HG03108 (cell line): ENCODE results near the gene BACE1.
"Not testable (repeated sequence)": the region's sequence is repeated elsewhere in the genome, so short reads cannot be mapped to it uniquely, and the experiment has no call there.

Experiments used
- ATAC-seq: cut with Tn5 transposase; IDR thresholded peaks from one replicate; pipeline ENCODE4 v1.9.1; 2021; ENCODE audit warnings: moderate library complexity; ENCODE audit not compliant: unreplicated experiment

Gene BACE1

DNA sequence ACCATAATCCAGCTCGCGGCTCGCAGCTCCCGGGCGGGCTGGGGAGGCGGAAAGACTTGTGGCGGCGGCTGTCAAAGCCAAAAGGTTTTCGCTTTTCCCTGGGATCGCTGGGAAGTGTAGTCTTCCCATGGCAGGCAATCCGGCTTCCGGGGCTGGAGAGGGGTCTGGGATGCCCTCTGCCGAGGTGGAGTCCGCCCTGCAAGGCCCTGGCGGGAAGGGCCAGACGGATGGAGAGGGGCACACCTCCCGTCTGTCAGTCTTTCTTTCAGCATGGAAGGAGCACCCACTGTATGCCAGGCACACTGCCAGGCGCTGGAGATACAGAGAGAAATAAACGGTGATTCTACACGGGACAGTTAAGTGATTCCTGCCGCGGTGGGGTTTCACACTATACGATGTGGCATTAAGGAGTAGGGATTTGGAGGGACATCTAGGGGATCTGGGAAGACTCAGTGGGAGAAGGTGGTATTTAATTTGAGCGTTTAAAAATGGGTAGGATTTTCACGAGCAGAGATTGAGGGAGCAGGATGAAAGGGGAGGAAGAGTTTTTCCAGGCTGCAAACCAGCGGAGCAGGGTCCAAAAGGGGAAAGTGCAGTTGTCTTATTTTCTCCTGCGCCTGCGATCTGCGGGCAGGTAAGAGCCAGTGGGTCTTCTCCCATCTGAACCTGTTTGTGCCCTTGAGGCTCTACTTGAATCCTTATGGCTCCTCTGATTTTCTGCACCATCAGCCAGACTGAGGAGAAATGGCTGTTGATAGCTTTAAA is at the start of gene BACE1:
BACE1 (minus strand) TSS at position 60 of the 765 bp plus-strand sequence. CDS start 461 bp downstream, outside the sequence.
- no peak for ATAC-seq

DNA sequence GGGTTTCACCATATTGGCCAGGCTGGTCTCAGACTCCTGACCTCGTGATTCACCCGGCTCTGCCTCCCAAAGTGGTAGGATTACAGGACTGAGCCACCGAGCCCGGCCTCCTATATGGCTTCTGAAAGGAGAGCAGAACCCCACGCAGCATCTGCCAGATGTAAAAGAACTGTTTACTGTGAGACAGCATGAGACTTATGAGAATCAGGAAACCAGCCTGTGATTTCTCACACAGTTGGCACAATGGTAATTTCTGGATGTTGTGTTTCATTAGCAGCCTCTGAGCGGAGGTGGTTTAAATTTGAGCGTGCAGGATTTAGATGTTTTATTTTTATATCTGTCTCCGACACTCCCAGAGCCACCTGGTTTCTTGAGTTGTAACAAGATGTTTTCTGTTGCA is 45.4 kb upstream of the BACE1 start:
- ATAC-seq = no peak

DNA sequence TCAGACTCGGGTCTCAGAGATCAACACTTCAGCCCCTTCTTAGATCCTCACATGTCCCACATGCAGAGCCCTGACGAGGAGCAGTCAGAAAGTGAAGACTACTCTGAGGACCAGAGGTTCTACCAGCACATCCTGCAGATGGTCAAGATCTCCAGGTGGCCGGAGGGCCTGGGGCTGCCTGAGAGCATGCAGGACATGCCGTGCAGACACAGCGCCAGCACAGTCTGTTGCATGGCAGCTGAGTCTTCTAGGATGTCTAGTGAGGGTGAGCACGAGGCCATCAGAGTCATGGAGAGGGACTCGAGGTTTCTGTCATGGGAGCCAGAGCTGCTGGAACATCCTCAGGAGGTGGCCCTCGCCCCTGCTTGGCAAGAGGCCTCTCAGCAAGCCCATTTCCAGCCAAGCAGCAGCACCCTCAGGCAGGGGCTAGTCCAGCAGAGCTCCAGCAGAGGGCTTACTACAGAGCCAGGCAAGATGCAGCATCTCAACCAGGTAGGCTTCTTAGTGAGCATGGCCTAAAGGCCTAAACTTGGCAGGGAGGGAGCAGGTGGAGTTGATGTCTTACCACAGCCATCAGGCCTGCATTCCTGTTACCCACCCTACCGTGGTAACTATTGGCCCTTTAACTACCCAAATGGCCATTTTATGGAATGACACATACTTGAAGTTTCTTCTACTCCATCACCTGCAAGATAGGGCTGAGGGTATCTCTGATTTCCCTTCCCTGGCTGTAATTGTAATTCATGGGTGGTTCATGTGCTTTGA is 40.3 kb upstream of the BACE1 start:
- ATAC-seq = no peak

DNA sequence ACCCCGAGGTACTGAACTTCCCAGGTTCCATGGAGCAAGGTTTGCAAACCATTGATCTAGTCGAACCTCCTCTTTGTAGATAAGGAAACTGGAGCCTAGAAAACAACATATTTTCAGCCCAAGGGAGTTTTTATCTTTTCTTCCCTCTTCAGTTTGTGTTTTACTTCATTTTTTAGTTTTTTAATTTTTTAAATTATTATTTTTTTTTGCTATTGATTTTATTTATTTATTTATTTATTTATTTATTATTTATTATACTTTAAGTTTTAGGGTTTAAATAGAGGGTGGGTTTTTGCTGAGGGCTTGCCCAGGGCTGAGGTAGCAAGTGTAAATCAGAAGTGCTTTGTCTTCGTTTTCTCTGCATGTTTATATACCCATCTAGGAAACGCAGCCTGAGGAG is 38.5 kb upstream of the BACE1 start:
- no peak for ATAC-seq

DNA sequence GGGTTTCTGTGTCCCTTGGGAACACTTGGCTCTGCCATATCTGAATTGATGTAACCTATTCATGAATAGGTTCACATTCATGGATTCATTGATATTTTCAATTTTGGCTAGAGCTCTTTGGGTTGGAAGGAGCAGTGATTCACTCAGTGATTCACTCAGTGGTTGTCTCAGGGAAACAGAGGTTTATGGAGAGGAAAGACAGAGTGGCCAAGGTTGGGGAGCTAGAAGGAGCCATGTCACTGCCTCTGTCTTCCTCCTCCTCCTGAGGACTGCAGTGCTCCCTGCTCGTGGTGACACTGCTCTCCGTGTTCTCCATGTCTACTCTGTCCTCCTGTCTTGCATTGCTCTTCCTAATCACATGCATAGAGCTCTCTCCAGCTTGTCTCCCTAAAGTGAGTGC is 29.0 kb upstream of the BACE1 start:
- ATAC-seq = no peak

DNA sequence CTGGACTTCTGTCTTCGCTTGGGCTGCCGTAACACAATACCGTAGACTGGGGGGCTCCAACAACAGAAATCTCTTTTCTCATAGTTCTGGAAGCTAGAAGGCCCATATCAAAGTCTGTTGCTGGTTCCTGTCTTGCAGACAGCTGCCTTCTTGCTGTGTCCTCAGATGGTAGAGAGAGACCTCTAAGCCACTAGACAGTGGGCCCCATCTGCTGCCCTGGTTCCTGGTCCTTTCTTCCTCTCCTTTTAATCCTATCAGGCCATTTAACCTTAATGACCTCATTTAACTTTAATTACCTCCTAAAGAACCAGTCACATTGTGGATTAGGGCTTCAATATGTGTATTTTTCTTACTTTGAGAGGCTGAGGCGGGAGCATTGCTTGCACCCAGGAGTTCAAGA is 21.0 kb upstream of the BACE1 start:
- ATAC-seq = no peak

DNA sequence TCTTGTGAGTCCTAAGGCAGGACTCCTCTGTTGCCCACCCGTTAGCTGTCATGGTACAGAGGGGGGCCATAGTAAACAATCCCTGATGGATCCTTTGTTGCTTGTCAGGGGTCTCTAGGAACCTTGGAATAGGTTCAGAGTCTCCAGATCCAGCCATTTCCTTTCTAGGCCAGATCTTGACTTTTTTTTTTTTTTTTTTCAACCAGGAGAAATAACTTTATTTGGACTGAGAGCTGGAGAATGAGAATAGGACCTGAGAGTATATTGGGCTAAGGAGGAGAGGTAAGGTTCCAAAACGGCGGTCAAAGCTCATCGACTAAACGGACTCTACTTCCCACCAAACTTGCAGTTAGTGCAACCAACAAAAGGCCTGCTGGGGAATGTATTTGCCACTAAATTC is 19.3 kb upstream of the BACE1 start:
- ATAC-seq = no peak

DNA sequence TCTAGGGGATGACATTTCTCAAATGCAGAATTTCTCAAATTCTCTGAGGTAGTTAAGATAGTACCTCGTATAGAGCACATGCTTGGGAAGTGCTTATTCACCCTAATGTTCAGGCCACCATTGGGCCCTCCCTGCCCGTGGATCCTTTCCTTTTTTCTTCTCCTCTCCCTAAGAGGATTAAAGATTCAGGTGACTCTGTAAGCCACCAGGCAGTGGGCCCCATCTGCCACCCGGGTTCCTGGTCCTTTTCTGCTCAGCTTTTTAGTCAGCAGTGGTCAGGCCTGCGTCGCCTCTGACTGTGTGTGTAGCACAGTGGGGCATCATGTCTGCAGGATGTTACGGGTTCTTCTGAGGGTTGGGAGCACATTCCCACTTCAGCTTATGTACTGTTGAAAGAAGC is 18.8 kb upstream of the BACE1 start:
- no peak for ATAC-seq

DNA sequence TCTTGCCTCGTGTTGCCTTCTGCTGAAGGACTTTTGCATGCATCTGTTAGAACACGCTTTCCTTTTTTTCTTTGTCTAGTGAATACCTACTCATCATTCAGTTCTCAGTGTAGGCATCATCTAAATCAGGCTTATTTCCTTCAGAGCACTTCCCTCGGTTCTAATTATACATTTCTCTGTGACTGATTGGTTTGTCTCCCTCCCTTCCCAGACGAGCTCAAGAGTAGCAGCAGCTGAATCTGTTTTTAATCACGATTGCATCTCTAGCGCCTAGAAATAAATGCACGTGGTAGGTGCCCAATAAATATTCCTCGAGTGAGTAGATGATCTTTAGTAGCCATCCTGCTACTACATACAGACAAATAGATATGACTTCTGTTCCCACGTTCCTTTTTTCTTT is 17.9 kb upstream of the BACE1 start:
- ATAC-seq = no peak

DNA sequence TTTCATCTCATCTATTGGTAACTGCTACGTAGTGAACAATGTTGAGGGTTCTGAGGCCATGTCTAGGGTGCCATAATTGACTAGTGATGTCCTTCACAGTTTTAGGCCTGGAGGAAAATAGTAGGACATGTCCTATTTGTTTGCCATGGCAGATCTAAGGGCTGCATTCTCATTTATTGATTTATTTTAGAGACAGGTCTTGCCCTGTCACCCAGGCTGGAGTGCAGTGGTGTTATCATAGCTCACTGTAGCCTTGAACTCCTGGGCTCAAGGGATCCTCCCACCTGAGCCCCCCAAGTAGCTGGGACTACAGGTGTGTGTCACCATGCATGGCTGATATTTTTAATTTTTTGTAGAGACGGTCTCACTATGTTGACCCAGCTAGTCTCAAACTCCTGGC is 16.8 kb upstream of the BACE1 start:
- no peak for ATAC-seq

DNA sequence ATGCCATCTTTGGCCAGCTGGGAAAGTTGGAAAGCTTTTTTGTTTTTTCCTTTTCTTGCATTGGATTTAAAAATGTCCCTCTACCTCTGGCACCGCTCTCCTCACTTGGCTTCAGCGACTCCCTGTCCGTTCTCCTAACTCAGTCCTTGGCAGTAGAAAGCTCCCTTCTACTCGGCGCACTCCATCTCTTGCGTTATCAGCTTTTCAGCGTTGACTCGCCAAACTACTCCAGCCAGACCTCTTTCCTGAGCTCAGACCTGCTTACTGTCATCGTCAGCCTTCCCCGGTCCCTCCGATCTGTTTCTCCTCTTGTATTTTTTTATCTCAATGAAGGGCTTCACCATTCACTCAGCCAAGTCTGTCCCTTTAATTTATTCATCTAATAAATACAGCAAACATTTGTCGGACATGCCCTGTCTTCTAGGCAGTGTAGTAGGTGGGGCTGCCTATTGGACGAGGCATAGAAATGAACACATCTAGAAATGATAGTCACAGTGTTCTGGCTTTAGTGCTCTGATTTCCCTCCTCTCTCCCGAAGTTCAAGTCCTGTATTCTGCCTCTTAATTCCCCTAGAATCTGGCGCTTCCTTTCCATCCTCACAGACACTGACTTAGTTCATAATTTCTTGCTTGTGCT is 12.4 kb upstream of the BACE1 start:
- no peak for ATAC-seq

DNA sequence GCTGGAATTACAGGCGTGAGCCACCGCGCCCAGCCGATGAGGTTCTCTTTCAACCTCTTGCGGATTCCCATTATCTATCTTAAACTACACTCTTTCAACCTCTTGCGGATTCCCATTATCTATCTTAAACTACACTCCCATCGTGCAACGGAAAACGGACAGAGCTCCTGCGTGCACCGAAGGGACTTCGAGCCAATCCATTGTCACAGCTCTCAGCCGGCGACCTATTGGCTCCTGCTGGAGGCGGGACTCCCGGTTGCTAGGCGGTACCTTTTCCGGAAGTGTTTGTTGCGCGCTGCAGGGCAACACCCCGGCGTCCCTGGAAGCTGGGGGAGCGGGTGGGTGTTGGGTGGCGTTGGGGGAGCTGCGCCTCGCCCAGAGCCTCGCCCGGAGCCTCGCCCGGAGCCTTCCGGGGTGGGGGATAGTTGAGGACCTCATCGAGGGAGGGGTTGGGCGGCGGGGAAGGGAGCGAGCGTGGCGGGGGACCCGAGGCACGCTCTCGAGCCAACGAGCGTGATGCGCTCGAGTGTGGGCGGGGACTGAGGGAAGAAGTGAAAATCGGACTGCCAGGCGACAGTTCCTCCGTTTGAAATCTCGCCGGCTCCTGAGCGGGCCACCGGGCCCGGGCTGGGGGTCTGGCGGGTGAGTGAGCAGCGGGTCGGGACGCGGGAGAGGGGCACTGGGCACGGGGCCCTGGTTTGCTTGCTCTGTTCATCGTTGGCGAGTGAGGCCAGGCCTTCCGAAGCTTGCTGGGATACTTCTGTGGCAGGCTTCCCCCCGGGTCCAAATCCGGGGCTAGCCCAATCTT is 11.7 kb upstream of the BACE1 start, which contains the start of gene CEP164:
CEP164 (plus strand) TSS at position 288 of the 808 bp plus-strand sequence. CDS start 10,733 bp downstream, outside the sequence.
- peak; percentile 98 for ATAC-seq

DNA sequence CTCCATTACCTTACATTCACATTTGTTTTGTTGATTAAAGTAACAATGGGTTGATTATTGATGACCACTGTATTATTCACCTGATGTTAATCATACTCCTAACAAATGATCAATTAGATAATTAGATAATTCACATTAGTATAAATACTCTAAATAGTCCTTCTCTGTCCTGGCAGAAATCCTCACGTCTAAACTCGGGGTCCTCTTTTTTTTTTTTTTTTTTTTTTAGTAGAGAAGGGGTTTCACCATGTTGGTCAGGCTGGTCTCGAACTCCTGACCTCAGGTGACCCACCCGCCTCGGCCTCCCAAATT is 11.2 kb upstream of the BACE1 start:
- not testable (repeated sequence) for ATAC-seq

DNA sequence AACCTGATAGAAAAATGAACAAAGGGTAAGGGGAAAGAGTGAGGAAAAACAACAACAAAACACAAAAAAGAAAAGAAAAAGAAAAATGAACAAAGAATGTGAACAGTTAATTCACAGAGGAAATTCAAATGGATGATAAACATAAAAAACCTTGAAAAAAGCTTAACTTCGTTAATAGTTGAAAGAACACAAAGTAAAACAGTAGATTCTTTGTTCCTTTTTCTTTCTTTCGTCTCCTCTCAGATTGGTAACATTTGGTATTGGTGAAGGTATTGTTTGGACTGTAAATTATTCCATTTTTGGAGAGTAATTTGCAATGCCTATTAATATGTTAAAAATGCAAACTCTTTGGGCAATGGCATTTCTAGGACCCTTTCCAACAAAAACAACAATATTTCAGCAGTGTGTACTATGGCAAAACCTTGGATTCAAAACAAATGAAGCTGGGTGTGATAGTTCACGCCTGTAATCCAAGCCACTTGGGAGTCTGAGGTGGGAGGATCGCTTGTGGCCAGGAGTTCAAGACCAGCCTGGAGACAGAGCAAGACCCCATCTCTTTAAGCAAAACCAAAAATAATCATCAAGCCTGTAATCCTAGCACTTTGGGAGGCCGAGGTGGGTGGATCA is 3.3 kb upstream of the BACE1 start:
- no peak for ATAC-seq

DNA sequence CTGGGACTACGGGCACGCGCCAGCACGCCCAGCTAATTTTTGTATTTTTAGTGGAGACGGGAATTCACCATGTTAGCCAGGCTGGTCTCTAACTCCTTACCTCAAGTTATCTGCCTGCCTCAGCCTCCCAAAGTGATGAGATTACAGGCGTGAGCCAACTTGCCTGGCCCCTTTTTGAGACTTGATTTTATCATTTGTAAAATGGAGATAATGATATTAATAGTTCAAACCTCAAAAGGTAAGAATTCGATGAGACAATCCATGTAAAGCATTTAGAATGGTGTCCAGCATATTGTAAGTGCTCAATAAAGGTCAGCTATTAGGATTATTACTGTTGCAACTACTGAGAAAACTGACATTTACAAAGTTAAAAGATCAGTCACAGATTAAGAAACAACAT is 2.7 kb upstream of the BACE1 start:
- ATAC-seq = no peak

DNA sequence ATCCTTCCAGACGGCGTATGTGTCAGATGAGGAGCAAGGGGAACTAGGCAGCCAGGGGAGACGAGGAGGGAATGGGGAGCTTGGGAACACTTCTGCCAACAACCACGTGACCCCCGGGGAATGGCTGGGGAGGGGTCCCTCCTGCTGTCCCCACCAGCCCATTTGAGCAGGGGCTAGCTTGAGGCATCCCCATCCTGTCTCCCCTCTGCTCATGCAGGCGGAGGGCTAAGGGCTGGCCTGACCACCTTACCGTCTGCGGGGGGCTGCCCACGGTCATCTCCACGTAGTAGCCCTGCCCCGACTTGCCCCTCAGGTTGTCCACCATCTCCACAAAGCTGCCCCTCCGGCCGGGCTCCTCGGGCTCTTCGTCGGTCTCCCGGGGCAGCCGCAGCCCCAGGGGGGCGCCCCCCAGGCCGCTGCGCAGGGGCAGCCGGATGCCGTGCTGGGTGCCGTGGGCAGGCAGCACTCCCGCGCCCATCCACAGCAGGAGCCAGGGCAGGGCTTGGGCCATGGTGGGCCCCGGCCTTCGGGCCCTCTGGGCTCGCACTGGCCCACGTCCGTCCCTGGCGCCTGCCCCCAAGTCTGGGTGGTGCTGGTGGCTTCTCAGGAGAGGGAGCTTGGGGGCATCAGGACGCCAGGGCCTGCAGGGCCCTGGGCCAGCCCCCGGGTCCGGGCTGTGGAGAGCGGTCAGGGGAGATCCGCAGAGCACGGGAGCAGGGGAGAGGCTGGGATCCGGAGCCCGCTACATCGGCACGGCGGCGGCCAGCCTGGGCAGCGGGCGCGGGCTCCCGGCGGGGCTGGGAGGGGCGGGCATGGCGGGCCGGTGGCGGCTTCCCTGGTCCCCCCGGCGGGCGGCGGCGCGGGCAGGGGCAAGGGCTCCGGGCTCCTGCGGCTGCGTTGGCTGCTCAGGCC is 515 bp downstream of the BACE1 start:
- ATAC-seq = no peak

DNA sequence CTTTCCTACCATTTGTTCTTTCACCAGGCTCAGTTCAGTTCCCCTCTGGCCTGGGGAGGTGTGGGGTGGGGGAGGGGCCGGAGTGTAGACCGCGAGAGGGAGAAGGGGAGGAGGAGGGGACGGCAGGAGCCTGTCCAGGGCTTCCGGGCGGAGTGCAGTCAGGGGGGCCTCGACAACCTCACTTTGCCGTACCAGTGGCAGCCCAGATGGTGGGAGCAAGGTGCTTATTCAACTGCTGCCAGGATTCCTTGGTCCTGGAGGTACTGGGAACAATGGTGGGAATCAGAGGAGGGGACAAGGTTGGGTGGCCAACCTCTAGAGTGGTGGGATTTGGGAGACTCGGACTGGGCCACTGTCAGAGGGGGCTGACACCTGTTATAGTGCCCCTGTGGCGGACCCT is 1.2 kb downstream of the BACE1 start:
- ATAC-seq = no peak

DNA sequence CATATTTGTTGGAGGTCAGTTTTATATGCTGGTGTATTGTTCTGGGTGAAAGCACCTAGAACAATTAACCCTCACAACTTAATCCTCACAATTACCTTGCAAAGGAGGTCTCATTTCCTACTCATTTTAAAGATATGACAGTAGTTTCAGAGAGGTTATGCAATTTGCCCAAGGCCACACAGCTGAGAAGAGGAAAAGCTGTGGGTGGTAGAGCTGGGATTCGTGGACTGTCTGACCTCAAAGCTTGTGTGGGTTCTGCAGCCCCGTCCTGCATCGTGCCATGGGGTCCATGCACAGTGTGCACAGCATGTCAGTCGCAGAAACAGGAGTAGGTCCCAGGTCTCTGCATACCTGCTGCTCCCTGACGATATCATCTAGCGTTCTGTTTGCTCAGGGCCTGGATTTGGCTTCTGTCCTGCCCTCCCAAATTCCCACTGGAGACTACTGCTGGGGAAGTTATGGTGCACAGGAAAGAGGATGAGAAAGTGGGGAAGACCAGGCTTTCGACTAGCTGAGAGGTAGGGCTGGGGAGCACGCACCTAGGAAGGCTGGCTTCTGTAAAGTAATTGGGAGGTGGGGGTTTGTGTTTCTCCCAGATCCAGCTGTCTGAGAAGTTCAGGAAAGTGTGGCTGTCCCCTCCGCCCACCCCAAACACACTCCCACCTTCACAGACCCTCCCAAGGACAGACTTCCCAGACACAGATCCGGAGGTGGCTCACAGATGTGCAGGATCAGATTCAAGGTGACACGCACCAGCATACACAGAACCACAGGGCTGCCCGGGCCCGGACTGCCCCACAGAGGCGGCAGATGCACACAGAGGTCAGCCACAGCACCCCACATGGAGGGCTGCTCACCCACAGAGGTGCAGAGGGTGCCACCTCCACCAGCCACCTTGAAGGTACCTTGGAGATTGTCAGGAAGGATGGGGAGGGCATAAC is 2.0 kb downstream of the BACE1 start:
- ATAC-seq = no peak

DNA sequence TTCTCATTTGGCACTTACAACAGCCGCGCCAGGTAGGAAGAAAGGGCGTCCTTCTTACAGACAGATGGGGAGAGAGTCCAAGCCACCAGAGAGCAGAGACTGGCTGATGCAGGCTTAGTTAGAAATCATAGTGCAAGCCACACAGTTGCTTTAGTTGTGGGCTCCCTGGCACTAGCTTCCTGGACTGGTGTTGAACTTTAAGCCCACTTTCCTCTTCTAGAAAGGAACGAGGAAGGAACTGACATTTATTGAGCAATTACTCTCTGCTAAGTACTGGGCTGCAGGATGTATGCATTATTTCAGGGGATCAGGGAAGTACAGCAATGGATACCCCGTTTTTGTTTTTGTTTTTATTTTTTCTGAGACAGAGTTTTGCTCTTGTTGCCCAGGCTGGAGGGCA is 3.0 kb downstream of the BACE1 start:
- ATAC-seq = no peak
